MG63 (cell line): ENCODE results near the gene EEIG1. TPM values are rescaled to one million over a fixed set of nuclear protein-coding genes. Genes with fewer than 3 reads are reported as not detected.

ENCODE experiments used
- DNase-seq: peaks from one replicate; pipeline ENCODE4 v3.0.0-alpha.2; 2020
- H3K27me3 ChIP-seq: fragments of 250-450 bp; sonication (Bioruptor Pico); 2 replicates; pipeline ENCODE4 v1.5.1; 2020; ENCODE audit warnings: mild to moderate bottlenecking, moderate library complexity
- H3K36me3 ChIP-seq: fragments of 250-450 bp; sonication (Bioruptor Pico); 2 replicates; pipeline ENCODE4 v1.5.1; 2020; ENCODE audit warnings: mild to moderate bottlenecking, moderate library complexity
- H3K4me3 ChIP-seq: fragments of 250-450 bp; sonication (Bioruptor Pico); 2 replicates; pipeline ENCODE4 v1.5.1; 2020; ENCODE audit warnings: mild to moderate bottlenecking, moderate library complexity
- H3K9me3 ChIP-seq: fragments of 250-450 bp; sonication (Bioruptor Pico); 2 replicates; pipeline ENCODE4 v1.5.1; 2020; ENCODE audit warnings: mild to moderate bottlenecking, moderate library complexity
- total RNA-seq: library from RNA; depleted of rRNA; stranded (reverse); fragments of >200 nt; shearing (Covaris generic); gene quantifications from 2 replicates; pipeline ENCODE4 v1.2.3, GENCODE V29; 2014; ENCODE audit warnings: low replicate concordance

The EEIG1 gene
- total RNA-seq, 1 experiment from 2014 or later: 10.3 TPM

- Histone ChIP-seq H3K36me3 (peaks cover 6% of the 10 kb centered on the region; the same call in 1 of the 2 replicates), H3K27me3 (no peaks in the 10 kb centered on the region), H3K4me3 (no peak overlapping the region), H3K9me3 (no peaks in the 10 kb centered on the region)
- peak; percentile 46 for DNase-seq
Observed at GRCh38 chr9:127955294-127956015, 25.3 kb downstream of the EEIG1 start.

- H3K36me3 ChIP-seq: peaks cover 6% of the 10 kb centered on the region; the same call in 1 of the 2 replicates
- H3K4me3 ChIP-seq: no peak overlapping the region
- DNase-seq: no peak
- H3K27me3 ChIP-seq: no peaks in the 10 kb centered on the region
- H3K9me3 ChIP-seq: no peaks in the 10 kb centered on the region
Observed at GRCh38 chr9:127954831-127955293, 25.9 kb downstream of the EEIG1 start.

- peaks cover 4% of the 10 kb centered on the region; the same call in 1 of the 2 replicates for H3K36me3 ChIP-seq
- no peaks in the 10 kb centered on the region for H3K9me3 ChIP-seq
- H3K27me3 ChIP-seq: no peaks in the 10 kb centered on the region
- no peak for DNase-seq
- H3K4me3 ChIP-seq: no peak overlapping the region
Observed at GRCh38 chr9:127953768-127954505, 26.9 kb downstream of the EEIG1 start.

GRCh38 chr9:127953154-127953553 lies 27.6 kb downstream of the EEIG1 start:
- Histone ChIP-seq H3K9me3 (no peaks in the 10 kb centered on the region), H3K4me3 (no peak overlapping the region), H3K27me3 (no peaks in the 10 kb centered on the region), H3K36me3 (peaks cover 4% of the 10 kb centered on the region; the same call in 1 of the 2 replicates)
- no peak for DNase-seq

- Histone ChIP-seq H3K36me3 (peaks cover 2% of the 10 kb centered on the region; the same call in 1 of the 2 replicates), H3K4me3 (no peak overlapping the region), H3K27me3 (no peaks in the 10 kb centered on the region), H3K9me3 (no peaks in the 10 kb centered on the region)
- no peak for DNase-seq
Observed at GRCh38 chr9:127950513-127951289, 30.1 kb downstream of the EEIG1 start.

- DNase-seq: no peak
- H3K36me3 ChIP-seq: peaks cover 2% of the 10 kb centered on the region; the same call in 1 of the 2 replicates
- no peak overlapping the region for H3K4me3 ChIP-seq
Observed at GRCh38 chr9:127949827-127950512, 30.8 kb downstream of the EEIG1 start.

GRCh38 chr9:127947841-127948710 lies 32.7 kb downstream of the EEIG1 start:
- Histone ChIP-seq H3K27me3 (no peaks in the 10 kb centered on the region), H3K4me3 (no peak overlapping the region), H3K9me3 (no peaks in the 10 kb centered on the region), H3K36me3 (peaks cover 16% of the 10 kb centered on the region)
- DNase-seq: no peak

More at GRCh38 chr9:127949827-127950512, 30.8 kb downstream of the EEIG1 start:
- H3K27me3 ChIP-seq: no peaks in the 10 kb centered on the region
- no peaks in the 10 kb centered on the region for H3K9me3 ChIP-seq

- no peaks in the 10 kb centered on the region for H3K9me3 ChIP-seq
Observed at GRCh38 chr9:127946728-127947127, 34.1 kb downstream of the EEIG1 start.

GRCh38 chr9:127945942-127946341 lies 34.8 kb downstream of the EEIG1 start:
- Histone ChIP-seq H3K36me3 (peaks cover 37% of the 10 kb centered on the region), H3K27me3 (no peaks in the 10 kb centered on the region), H3K4me3 (no peak overlapping the region), H3K9me3 (no peaks in the 10 kb centered on the region)
- no peak for DNase-seq

More at GRCh38 chr9:127946728-127947127, 34.1 kb downstream of the EEIG1 start:
- Histone ChIP-seq H3K36me3 (peaks cover 30% of the 10 kb centered on the region), H3K4me3 (no peak overlapping the region), H3K27me3 (no peaks in the 10 kb centered on the region)
- DNase-seq: no peak

- peaks cover 38% of the 10 kb centered on the region for H3K36me3 ChIP-seq
- DNase-seq: no peak
- H3K9me3 ChIP-seq: no peaks in the 10 kb centered on the region
- H3K4me3 ChIP-seq: no peak overlapping the region
- no peaks in the 10 kb centered on the region for H3K27me3 ChIP-seq
Observed at GRCh38 chr9:127945338-127945737, 35.5 kb downstream of the EEIG1 start.

GRCh38 chr9:127944586-127945218 lies 36.1 kb downstream of the EEIG1 start:
- DNase-seq: no peak
- H3K4me3 ChIP-seq: no peak overlapping the region
- H3K9me3 ChIP-seq: no peaks in the 10 kb centered on the region
- H3K27me3 ChIP-seq: no peaks in the 10 kb centered on the region
- H3K36me3 ChIP-seq: peaks cover 41% of the 10 kb centered on the region

- H3K36me3 ChIP-seq: peaks cover 41% of the 10 kb centered on the region
- no peaks in the 10 kb centered on the region for H3K9me3 ChIP-seq
- H3K4me3 ChIP-seq: no peak overlapping the region
- H3K27me3 ChIP-seq: no peaks in the 10 kb centered on the region
- DNase-seq: peak; percentile 66
Observed at GRCh38 chr9:127943731-127944144, 37.1 kb downstream of the EEIG1 start.

GRCh38 chr9:127943011-127943662 lies 37.7 kb downstream of the EEIG1 start:
- DNase-seq: no peak
- Histone ChIP-seq H3K9me3 (no peaks in the 10 kb centered on the region), H3K4me3 (no peak overlapping the region), H3K27me3 (no peaks in the 10 kb centered on the region), H3K36me3 (peaks cover 41% of the 10 kb centered on the region)

- Histone ChIP-seq H3K27me3 (no peaks in the 10 kb centered on the region), H3K4me3 (no peak overlapping the region), H3K9me3 (no peaks in the 10 kb centered on the region), H3K36me3 (peaks cover 40% of the 10 kb centered on the region)
- DNase-seq: peak; percentile 66
Observed at GRCh38 chr9:127942216-127943010, 38.4 kb downstream of the EEIG1 start.
